ENCODE data around the gene CCN2. TPM values are rescaled to one million over a fixed set of nuclear protein-coding genes. Genes with fewer than 3 reads are reported as not detected.

Gene CCN2
- polyA plus RNA-seq, 2 of the 4 experiments (the other 2 are of a cell fraction): 32.0 to 103 TPM

GRCh38 chr6:131968656-131969055 is 17.5 kb upstream of the CCN2 start:
- Histone ChIP-seq H3K4me3 (no peak overlapping the region), H3K27ac (no peak overlapping the region), H3K4me2 (no peak overlapping the region), H3K4me1 (no peaks in the 10 kb centered on the region), H3K9me3 (no peaks in the 10 kb centered on the region)
- ChIA-PET CTCF (no interaction called here), POLR2A (no interaction called here)
- ATAC-seq (no peak), FAIRE-seq (no peak), DNase-seq (ENCODE audit: low read depth in 1 of 2, low spot score in 1 of 2) (no peak)
- 75% methylated on average over 5 of the region's 5 CpGs for WGBS (ENCODE audit: missing lambda C conversion rate)
- TF ChIP-seq RFX5 (IDR thresholded peaks at IDR 0.05) (no peak), MAFK (IDR thresholded peaks at IDR 0.05; ENCODE audit: partially characterized antibody) (no peak), FOSL2 (IDR thresholded peaks at IDR 0.05) (no peak), FOSL2 (CRISPR knock-in tag; IDR thresholded peaks at IDR 0.05) (no peak), CHD2 (IDR thresholded peaks at IDR 0.05; ENCODE audit: low read length, partially characterized antibody) (no peak), CEBPB (IDR thresholded peaks at IDR 0.05) (no peak)

DNA sequence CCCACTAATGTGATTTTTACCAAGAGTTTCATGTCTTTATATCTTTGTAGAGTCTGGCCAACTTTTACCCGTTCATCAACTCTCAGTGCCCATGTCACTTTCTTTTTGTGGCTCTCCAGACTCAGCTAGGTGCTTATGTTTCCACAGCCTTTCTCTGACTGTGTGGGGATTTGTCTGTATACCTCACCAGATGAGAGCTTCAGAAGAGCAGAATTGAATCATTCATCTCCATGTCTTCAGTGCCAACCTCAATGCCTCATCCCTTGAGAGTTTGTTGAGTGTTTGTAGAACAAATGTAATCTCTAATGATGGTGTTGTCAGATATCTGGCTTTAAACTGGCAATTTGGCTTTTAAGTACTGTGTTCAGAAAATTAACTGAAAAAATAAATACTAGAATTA is 16.8 kb upstream of the CCN2 start:
- FAIRE-seq: no peak
- ChIA-PET CTCF (no interaction called here), POLR2A (no interaction called here)
- TF ChIP-seq TP53 (CRISPR knock-in tag; IDR thresholded peaks at IDR 0.05) (no peak), MYC (IDR thresholded peaks at IDR 0.05; ENCODE audit: borderline replicate concordance, low read length) (no peak), HMGXB4 (CRISPR knock-in tag; IDR thresholded peaks at IDR 0.05; ENCODE audit: borderline replicate concordance) (no peak), E2F6 (IDR thresholded peaks at IDR 0.05; ENCODE audit: borderline replicate concordance, low read depth) (no peak), RARB (CRISPR knock-in tag; IDR thresholded peaks at IDR 0.05) (no peak), HDAC2 (IDR thresholded peaks at IDR 0.05) (no peak), POLR2AphosphoS2 (conservative IDR thresholded peaks at IDR 0.05; ENCODE audit: low read length) (no peak), ZC3H11A (IDR thresholded peaks at IDR 0.05) (no peak), EP300 (IDR thresholded peaks at IDR 0.05) (no peak), BHLHE40 (IDR thresholded peaks at IDR 0.05; ENCODE audit: low read depth, low read length) (no peak), TFCP2L1 (CRISPR knock-in tag; IDR thresholded peaks at IDR 0.05) (no peak), ZSCAN20 (CRISPR knock-in tag; IDR thresholded peaks at IDR 0.05) (no peak), HOXA7 (CRISPR knock-in tag; IDR thresholded peaks at IDR 0.05) (no peak), NPAS2 (CRISPR knock-in tag; IDR thresholded peaks at IDR 0.05; ENCODE audit: borderline replicate concordance) (no peak), EHF (CRISPR knock-in tag; IDR thresholded peaks at IDR 0.05) (no peak), RFX5 (IDR thresholded peaks at IDR 0.05) (no peak)
- TF ChIP-seq, protein P1, sequence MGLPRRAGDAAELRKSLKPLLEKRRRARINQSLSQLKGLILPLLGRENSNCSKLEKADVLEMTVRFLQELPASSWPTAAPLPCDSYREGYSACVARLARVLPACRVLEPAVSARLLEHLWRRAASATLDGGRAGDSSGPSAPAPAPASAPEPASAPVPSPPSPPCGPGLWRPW (IDR thresholded peaks at IDR 0.05): no peak
- Histone ChIP-seq H3K4me1 (no peaks in the 10 kb centered on the region), H3K4me3 (no peak overlapping the region), H3K9me3 (no peaks in the 10 kb centered on the region), H3K27ac (no peak overlapping the region), H3K4me2 (no peak overlapping the region)
- 90% methylated on average over 1 of the region's 1 CpG for WGBS (ENCODE audit: missing lambda C conversion rate)
- ATAC-seq: no peak
- DNase-seq (ENCODE audit: low read depth in 1 of 2, low spot score in 1 of 2): no peak

- 72% methylated on average over 6 of the region's 6 CpGs for WGBS (ENCODE audit: missing lambda C conversion rate)
- Histone ChIP-seq H3K4me3 (no peak overlapping the region), H3K4me1 (no peaks in the 10 kb centered on the region), H3K27ac (no peak overlapping the region), H3K9me3 (no peaks in the 10 kb centered on the region), H3K4me2 (no peak overlapping the region)
- POLR2A ChIA-PET: no interaction called here
- CTCF ChIA-PET: no interaction called here
- ATAC-seq (no peak), DNase-seq (ENCODE audit: low read depth in 1 of 2, low spot score in 1 of 2) (no peak), FAIRE-seq (no peak)
- TF ChIP-seq SREBF2 (IDR thresholded peaks at IDR 0.05): no peak
- TF ChIP-seq RAD21 (conservative IDR thresholded peaks at IDR 0.05 in 1 of 2, IDR thresholded peaks at IDR 0.05 in 1 of 2): no peak
- TF ChIP-seq CHD4 (IDR thresholded peaks at IDR 0.05; ENCODE audit: borderline replicate concordance): no peak
- TF ChIP-seq NR3C1 (IDR thresholded peaks at IDR 0.05): no peak
- TF ChIP-seq HOXB5 (CRISPR knock-in tag; IDR thresholded peaks at IDR 0.05): no peak
- no peak for TF ChIP-seq SMC3 (IDR thresholded peaks at IDR 0.05)
- TF ChIP-seq USF2 (IDR thresholded peaks at IDR 0.05): no peak
- no peak for TF ChIP-seq MYC (IDR thresholded peaks at IDR 0.05; ENCODE audit: borderline replicate concordance, low read length)
- TF ChIP-seq ESRRA (IDR thresholded peaks at IDR 0.05; ENCODE audit: borderline replicate concordance, low read length): no peak
- no peak for TF ChIP-seq BCL3 (IDR thresholded peaks at IDR 0.05)
- TF ChIP-seq ZFP36 (IDR thresholded peaks at IDR 0.05; ENCODE audit: borderline replicate concordance, partially characterized antibody): no peak
- no peak for TF ChIP-seq HMGXB4 (CRISPR knock-in tag; IDR thresholded peaks at IDR 0.05; ENCODE audit: borderline replicate concordance)
These were observed 15.3 kb upstream of the CCN2 start for GRCh38 chr6:131966443-131966842.

All from A549 (cell line).